KOPT-K1 (cell line): Measurements from ENCODE around the gene RASGEF1C.

ENCODE experiments used
- H3K27ac ChIP-seq: fragments of 200-600 bp; sonication (generic); 2 replicates; pipeline ENCODE4 v1.5.1; 2016; ENCODE audit warnings: antibody characterized with exemption, mild to moderate bottlenecking, low read depth, low read length; ENCODE audit not compliant: poor library complexity, severe bottlenecking
- H3K36me3 ChIP-seq: fragments of 200-600 bp; sonication (generic); 2 replicates; pipeline ENCODE4 v1.5.1; 2017; ENCODE audit warnings: antibody characterized with exemption, mild to moderate bottlenecking, low read length, moderate library complexity; ENCODE audit not compliant: insufficient read depth
- H3K9me3 ChIP-seq: fragments of 200-600 bp; sonication (generic); 2 replicates; pipeline ENCODE4 v1.5.1; 2017; ENCODE audit warnings: antibody characterized with exemption, low read length, mild to moderate bottlenecking; ENCODE audit not compliant: insufficient read depth, poor library complexity, severe bottlenecking

The RASGEF1C gene

GRCh38 chr5:180209137-180209581 lies at the start of gene RASGEF1C:
RASGEF1C (minus strand) TSS chr5:180209211; CDS start chr5:180138052, 71,159 bp downstream.
- Histone ChIP-seq H3K36me3 (no peaks in the 10 kb centered on the region), H3K27ac (no peak within 1 kb of the TSS), H3K9me3 (no peaks in the 10 kb centered on the region)

- Histone ChIP-seq H3K27ac (no peak overlapping the region), H3K36me3 (peaks cover 90% of the 10 kb centered on the region), H3K9me3 (peaks cover 88% of the 10 kb centered on the region)
Measured at GRCh38 chr5:180253036-180253824, 44.2 kb upstream of the RASGEF1C start.

GRCh38 chr5:180251887-180252286 lies 42.9 kb upstream of the RASGEF1C start:
- Histone ChIP-seq H3K9me3 (peaks cover 74% of the 10 kb centered on the region), H3K27ac (no peak overlapping the region), H3K36me3 (peaks cover 89% of the 10 kb centered on the region)

- no peak overlapping the region for H3K27ac ChIP-seq
- H3K9me3 ChIP-seq, result peaks cover 68% of the 10 kb centered on the region
- peaks cover 87% of the 10 kb centered on the region for H3K36me3 ChIP-seq
Measured at GRCh38 chr5:180251141-180251540, 42.1 kb upstream of the RASGEF1C start.

- H3K36me3 ChIP-seq, result peaks cover 87% of the 10 kb centered on the region
- peaks cover 60% of the 10 kb centered on the region for H3K9me3 ChIP-seq
Measured at GRCh38 chr5:180250329-180250728, 41.3 kb upstream of the RASGEF1C start.

GRCh38 chr5:180241600-180241999 lies 32.6 kb upstream of the RASGEF1C start:
- H3K9me3 ChIP-seq, result no peaks in the 10 kb centered on the region
- H3K36me3 ChIP-seq, result peaks cover 86% of the 10 kb centered on the region

More at GRCh38 chr5:180250329-180250728, 41.3 kb upstream of the RASGEF1C start:
- no peak overlapping the region for H3K27ac ChIP-seq

GRCh38 chr5:180238631-180239030 lies 29.6 kb upstream of the RASGEF1C start:
- no peaks in the 10 kb centered on the region for H3K9me3 ChIP-seq
- H3K36me3 ChIP-seq, result peaks cover 88% of the 10 kb centered on the region
- H3K27ac ChIP-seq, result no peak overlapping the region

More at GRCh38 chr5:180241600-180241999, 32.6 kb upstream of the RASGEF1C start:
- no peak overlapping the region for H3K27ac ChIP-seq

GRCh38 chr5:180235846-180236245 lies 26.8 kb upstream of the RASGEF1C start:
- Histone ChIP-seq H3K9me3 (no peaks in the 10 kb centered on the region), H3K36me3 (peaks cover 67% of the 10 kb centered on the region), H3K27ac (no peak overlapping the region)

- Histone ChIP-seq H3K36me3 (peaks cover 59% of the 10 kb centered on the region), H3K9me3 (no peaks in the 10 kb centered on the region), H3K27ac (no peak overlapping the region)
Measured at GRCh38 chr5:180235077-180235476, 26.1 kb upstream of the RASGEF1C start.

- H3K27ac ChIP-seq, result no peak overlapping the region
- H3K36me3 ChIP-seq, result peaks cover 51% of the 10 kb centered on the region
Measured at GRCh38 chr5:180234271-180234670, 25.3 kb upstream of the RASGEF1C start.

GRCh38 chr5:180233729-180234128 lies 24.7 kb upstream of the RASGEF1C start:
- peaks cover 46% of the 10 kb centered on the region for H3K36me3 ChIP-seq

More at GRCh38 chr5:180234271-180234670, 25.3 kb upstream of the RASGEF1C start:
- H3K9me3 ChIP-seq, result no peaks in the 10 kb centered on the region

GRCh38 chr5:180230017-180230416 lies 21.0 kb upstream of the RASGEF1C start:
- H3K9me3 ChIP-seq, result no peaks in the 10 kb centered on the region
- H3K27ac ChIP-seq, result no peak overlapping the region
- peaks cover 15% of the 10 kb centered on the region for H3K36me3 ChIP-seq

More at GRCh38 chr5:180233729-180234128, 24.7 kb upstream of the RASGEF1C start:
- Histone ChIP-seq H3K9me3 (no peaks in the 10 kb centered on the region), H3K27ac (no peak overlapping the region)

GRCh38 chr5:180222056-180222455 lies 13.0 kb upstream of the RASGEF1C start:
- H3K36me3 ChIP-seq, result no peaks in the 10 kb centered on the region
- no peaks in the 10 kb centered on the region for H3K9me3 ChIP-seq

GRCh38 chr5:180217797-180218196 lies 8.8 kb upstream of the RASGEF1C start:
- H3K27ac ChIP-seq, result no peak overlapping the region
- H3K36me3 ChIP-seq, result no peaks in the 10 kb centered on the region
- no peaks in the 10 kb centered on the region for H3K9me3 ChIP-seq

More at GRCh38 chr5:180222056-180222455, 13.0 kb upstream of the RASGEF1C start:
- no peak overlapping the region for H3K27ac ChIP-seq

- Histone ChIP-seq H3K36me3 (no peaks in the 10 kb centered on the region), H3K9me3 (no peaks in the 10 kb centered on the region), H3K27ac (no peak overlapping the region)
Measured at GRCh38 chr5:180216646-180217171, 7.7 kb upstream of the RASGEF1C start.
